ENCODE results near the gene AGMO.

AGMO gene

DNA sequence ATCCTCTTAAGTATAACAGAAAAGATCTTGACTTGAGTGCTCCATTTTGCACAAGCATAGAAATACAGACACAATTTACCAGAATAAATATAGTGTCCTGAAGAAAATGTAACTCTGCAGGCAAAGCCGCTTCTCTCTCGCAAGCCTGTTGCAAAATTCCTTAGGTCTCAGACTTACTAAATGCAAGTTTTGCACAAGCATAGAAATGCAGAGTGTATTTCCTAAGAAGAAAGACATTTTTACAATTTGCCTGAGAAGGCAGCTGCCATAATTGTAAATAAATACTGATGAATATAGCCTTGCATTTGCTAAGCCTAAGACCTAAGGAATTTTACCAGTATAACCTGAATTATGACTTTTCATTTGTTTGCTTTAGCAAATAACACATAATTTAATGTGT is 67.1 kb downstream of the AGMO start:
- DNase-seq = no peak

DNA sequence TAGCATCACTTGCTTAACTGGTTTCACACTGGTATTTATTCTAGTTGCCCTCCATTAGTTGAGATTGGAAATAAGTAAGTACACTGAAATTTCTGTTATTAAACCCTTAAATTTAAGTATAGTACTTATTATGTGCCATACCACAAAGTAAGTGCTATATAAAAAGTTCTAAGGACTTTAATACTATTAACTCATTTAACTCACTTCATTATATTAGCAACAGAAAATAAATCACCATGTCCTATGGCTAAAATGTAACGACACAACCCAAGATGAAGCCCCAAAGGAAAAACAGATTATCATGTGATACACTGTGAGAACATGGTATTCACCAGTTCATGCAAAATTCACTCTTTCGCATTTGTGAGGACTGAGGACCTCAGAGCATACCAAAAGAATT is 70.5 kb downstream of the AGMO start:
- no peak for DNase-seq

DNA sequence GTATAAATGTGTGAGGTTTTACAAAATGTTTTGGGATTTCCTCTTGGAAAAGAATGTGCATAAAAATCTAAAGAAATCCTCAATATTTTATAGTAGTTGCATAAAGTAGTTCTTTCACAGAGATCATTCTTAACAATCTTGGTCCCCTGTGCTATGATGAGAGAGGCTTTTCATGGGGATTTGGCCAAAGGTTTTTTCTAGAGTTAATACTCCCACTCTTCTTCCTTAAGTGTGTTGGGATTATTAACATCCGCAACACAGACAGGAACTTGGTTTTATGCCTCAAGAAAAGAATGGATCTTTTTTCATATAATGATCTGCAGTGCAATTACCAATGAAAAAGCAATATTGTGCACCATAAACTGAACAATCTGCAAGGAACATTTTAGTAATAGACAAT is 71.5 kb downstream of the AGMO start:
- DNase-seq = no peak

DNA sequence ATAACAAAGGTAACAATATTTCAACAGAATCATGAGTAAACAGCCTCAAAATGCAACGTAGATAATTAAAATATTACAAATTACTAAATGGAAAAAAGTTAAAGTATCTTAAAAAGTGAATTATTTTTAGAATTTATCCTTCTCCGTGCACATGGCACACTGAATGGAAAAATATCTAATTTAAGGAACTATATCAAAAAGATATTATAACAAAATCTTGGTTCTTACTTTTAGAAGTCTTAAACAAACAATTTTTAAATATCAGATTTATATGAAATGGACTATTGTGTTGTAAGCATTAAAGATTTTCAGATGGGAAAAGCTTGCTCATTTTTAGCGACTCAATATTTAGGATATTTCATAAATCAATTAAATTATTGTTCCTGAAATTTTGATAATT is 72.0 kb downstream of the AGMO start:
- DNase-seq = no peak

DNA sequence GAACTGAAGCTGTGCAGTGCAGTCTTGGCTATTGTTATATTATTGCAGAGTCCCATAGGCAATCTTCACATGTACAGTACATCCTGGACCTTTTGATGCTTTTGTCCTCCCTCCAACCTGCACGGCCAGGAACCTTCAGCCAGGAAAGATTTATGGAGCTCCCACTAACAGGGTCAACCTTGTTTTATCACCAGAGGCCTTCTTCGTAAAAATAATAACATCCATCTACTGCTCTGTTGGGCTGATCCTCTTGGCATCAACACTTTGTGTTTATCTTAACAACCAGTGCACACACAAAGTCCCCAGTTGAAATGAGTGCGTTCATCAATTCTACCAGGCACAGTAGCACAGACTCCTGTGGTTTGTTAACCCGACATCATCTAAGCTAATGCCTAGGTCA is 72.4 kb downstream of the AGMO start:
- DNase-seq = no peak

DNA sequence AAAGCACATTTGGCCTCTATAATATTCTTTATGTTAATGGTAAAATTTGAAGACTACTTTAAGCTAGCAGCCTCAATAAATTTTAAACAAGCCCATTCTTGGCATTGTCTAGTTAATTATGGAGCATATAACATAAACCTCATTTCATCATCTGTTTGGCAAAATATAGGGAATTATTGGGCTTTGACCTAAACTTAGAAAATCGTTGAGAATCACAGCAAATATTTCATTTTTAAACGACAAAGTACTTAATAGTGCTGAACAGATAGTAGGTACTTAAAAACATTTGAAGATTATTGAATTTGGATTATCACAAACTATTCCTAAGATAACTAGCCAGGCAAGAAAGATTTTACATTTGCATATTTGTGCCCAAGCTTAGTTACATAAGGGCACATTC is 73.4 kb downstream of the AGMO start:
- no peak for DNase-seq

DNA sequence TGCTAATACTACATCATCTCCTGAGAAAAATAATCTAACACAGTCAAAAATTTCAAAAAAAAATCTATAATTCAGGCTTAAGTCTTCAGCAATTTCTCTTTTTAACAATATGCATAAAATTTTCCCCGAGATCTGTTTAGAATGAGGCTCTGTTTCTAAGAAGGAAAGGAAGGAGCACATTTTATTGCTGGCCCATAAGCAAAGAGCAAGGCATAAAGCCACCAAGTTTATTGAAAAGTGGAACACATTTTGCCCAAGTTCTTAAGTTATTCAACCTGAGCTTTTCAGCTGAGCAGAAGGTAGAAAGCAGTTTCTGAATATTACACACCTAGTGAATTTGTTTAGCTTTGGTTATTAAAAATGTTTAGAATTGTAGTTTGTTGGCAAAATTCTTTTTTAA is 73.9 kb downstream of the AGMO start:
- no peak for DNase-seq

DNA sequence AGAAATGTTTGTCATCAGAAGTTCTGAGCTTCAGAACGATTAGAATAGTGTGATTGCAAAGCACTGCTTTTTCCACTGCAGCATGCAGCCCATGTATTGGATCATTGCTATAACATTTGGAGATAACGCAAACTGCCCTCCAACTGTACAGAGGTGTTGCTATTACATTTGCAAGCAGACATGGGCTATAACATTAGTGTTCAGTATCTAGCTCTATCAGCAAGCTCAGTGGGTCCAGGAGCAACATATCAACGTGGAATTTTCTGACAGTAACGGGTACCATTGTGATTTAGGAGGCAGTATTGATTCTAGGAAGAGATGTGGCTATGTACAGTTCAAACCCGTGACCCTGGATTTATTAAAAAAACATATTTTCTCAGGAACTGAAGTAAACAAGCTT is 75.8 kb downstream of the AGMO start:
- DNase-seq = no peak

DNA sequence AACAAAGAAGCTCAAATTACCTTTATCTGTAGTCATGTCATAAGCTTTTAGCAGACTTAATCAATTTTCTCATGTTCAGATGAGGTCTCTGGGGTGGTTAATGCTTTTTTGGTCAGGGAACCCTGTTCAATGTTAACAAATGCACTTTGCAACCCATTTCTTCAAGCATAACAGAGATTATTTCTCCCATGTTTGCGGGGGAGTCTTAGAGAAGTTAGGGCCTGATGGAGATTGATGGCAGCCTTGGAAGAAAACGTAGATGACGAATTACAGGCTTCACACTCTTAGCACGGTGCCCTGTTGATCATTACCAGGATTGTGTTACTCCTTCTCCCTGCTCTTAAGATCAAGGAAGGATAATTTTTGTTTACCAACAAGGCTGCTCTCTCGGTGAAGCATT is 76.4 kb downstream of the AGMO start:
- no peak for DNase-seq

DNA sequence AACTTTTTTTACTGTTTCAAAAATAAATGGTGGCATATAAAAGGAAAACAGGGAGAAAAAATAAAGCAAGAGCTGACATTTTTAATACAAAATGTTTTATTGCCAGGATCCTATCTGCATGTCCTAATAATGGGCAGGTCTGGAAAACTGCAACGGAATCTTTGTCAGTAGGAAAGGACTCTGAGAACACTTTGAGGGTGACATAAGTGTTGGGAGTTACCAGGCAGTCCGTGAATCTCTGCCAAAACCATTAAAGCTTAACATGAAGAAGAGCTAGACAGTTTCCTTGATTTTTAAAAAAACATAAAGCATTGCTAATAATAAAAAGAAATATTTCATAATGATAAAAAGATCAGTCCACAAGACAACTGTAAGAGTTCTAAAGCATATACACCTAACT is 80.7 kb downstream of the AGMO start:
- DNase-seq = no peak

DNA sequence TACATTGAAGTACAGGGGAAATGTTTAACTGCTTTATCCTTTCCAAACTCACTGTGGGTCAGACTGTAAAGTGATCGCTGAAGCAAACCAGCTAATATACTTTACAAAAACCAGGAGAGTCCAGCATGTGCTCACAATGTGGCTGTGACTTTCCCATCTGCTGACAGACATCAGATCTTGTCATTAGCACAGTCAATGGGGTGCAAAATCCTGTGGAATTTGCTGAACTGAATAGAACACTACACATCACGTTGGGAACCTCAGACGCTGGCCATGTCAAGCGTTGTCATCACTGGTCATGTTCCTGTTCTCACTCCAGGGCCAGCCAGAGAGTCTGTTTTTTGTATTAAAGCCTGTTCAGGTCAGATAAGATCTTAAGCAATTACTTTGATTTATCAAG is 83.4 kb downstream of the AGMO start:
- DNase-seq = no peak

DNA sequence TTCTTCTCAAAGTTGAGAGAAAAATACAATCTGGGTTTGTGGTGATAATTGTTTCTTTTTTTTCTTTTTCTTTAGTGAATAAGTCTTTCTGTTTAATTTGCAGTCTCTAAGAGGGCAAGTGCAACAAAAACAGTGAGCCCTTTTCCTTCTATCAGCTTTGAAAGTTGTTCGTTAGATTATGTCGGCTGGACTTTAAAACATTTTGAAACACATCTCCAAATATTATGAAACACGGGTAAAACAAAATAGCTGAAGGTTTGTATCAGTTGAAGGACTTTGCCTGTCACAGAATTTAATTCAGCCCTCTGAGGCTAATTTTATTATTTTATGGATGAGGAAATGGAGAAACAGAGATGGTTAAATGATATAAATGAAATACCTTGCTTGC is 85.3 kb downstream of the AGMO start:
- no peak for DNase-seq

DNA sequence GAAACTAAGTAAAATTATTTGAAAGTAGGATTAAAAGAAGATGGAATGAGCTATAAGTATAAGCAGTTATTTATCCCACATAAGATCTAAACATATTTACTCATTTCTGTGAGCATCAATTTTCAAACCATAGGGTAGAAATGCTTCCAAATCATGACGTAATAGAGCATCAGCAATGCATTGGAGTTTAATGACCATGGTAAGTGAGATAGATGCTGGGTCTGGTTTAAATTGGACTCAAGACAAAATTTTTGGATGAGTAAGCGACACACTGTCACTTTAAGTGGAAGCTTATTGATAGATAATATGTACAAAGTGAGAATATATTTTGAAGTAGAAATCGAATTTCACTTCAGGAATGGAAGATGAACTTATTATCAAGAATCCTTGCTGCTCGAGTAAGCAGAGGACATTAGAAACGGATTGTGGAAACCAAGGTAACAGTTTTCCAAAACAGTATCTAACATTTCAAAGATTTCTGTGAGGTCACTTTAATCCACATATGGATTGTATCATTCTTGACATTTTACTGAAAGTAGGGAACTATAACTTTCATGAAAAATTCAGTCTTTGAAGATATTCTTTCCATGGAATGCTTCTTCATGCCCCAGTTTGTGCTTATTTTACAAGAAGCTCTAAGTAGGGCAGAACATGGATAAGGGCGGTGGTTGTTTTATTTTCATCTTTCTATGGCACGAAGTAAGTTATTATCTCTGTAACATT is 85.8 kb downstream of the AGMO start:
- peak; percentile 21 for DNase-seq

DNA sequence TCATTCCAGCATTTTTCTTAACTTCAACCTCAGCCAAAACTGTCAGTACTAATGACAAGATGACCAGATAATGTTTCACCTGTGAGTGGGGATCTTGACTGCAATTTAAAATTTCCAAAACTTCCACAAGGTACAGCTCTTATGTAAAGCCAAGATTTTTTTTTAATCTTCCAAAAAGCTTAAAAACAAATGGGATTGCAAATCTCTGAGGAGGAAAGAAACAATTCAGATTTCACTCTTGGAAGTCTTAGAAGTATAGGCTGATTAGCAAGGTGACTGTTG is 90.2 kb downstream of the AGMO start:
- DNase-seq = no peak

DNA sequence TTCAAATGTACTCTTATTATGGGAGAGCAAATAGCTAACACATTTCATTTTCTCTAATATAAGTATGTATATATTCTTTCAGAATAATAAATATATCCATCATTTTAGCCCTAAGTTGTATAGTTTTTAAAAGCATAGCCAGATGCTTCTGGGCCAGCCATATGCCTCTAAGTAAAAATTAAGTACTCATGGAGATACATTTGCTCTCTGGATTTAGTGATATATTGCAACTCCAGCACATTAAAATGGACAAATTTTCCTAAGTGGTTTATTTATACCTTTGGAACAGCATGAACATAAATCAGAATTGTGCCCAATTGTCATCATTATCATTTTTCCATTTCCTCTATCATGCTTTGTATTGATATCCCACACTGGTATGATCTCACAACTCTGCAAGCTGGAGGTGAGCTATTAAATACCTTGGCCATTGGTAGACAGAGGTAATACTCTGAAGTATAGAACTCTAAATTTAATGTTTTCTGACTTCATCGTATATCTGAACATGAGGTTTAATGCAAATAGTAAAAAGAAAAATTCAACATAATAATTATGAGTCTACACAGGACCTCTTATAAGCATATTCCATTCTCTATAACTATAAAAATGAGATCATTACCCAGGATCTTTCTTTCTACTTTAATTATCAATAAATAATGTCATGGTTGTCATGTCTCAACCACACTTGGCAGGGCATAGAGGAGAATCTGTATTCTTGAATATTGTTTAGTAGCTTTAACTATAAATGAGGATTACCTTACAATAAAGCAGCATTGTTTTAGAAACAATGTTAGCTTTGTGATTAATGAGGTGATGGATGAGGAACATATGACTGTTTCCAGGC is 90.8 kb downstream of the AGMO start:
- no peak for DNase-seq

DNA sequence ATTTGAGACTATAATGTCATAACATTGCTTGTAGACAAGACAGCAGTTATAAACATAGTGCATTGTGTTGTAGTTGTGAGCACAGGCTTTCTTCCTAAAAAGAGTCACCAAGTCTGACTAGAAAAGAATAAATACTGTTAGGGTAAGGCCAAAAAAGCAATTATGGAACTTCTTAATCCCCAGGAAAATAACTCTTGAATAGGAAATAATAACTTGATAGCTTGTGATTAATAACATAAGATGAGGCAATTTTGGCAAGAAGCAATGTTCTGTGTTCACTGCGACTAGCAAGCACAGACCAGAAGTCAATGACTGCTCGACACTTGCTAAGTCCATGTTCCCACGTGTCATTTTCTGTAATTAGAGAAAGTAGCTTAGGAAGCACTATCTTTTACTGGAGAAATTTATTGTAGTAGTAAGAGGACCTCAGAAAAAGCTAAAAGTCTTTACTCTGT is 97.1 kb downstream of the AGMO start:
- DNase-seq = no peak

DNA sequence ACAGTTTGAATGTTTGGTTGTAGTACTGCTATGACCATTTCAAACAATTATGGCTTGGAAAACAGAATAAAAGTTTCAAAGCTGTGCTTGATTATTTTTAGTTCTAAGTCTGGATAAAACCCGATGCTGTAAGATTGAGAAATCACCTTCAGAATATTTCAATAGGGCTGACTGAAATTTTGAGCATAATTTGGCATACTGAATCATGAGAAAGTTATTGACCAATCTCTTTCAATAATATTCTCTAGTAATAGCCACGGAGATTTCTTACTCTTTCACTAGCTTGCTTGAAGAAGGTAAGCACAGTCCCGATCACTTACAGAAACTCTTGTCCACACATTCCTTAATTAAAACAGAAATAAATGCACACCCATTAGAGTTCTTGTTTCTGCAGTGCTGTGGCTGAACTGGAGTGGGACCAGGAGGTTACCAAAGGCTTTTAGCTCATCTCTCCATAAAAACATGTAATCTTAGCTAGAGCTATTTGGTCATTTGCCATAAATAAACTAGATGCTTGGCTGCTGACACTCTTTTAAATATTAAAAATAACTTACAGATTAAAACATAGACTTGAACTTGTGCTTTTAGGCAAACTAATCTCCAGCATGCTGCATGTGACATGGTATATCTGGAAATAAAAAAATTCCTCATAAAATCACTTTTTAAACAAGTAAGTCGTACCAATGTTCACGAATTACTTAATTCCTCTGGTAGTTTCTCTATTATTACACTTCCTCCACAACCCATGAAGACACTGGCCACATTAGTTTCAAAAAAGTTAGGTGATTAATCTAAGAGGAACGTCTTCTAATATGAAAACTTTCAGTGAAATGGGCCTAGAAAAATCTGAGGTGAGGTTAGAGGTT is 97.8 kb downstream of the AGMO start:
- DNase-seq = peak; percentile 56

DNA sequence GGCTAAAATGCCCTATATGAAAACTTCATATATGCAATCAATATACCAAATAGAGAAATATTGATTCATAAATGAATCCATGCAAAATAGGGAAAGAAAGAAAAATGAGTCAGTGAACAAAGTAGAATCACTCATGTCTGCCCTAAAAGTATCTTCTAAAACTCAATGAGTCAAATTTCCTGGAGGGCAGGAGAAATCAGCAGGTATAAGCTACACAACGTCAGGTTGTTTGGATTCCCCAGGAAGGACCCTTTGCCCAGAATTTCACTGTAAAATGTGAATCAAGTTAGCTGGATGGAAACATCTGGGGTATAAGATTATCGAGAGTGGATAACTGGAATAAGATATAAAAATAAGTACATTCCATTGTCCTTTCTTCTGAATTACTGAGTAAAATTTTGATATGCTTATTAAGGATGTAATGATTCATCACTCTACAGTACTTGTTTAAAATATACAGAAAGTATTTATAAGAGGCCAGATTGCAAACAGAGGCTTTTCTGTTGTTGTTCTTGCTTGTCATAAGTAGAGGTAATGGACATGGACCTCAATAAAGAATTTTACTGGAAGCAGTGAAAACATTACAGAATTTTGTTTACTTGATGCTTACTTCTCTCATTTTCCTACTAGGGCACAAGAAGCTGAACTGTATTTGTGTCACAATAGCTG is 99.0 kb downstream of the AGMO start:
- DNase-seq = no peak

DNA sequence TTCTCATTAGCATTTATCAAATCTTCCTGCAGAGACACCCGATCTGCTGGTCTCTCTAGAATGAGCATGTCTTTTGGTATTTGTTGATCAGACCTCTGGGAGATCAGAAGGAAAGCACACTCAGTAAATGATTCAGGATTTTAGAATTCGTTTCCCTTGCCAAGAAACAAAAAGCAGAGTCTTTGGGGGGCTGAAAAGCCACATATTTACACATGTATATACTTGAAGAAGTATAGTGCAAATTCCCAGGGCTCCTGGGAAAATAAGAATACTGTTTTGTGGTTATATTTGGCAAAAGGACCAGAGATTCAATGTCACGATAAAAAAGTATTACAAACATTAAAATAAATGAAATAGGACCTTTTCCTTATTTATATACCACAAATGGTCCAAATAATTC is 100.2 kb downstream of the AGMO start:
- DNase-seq = peak; percentile 98

DNA sequence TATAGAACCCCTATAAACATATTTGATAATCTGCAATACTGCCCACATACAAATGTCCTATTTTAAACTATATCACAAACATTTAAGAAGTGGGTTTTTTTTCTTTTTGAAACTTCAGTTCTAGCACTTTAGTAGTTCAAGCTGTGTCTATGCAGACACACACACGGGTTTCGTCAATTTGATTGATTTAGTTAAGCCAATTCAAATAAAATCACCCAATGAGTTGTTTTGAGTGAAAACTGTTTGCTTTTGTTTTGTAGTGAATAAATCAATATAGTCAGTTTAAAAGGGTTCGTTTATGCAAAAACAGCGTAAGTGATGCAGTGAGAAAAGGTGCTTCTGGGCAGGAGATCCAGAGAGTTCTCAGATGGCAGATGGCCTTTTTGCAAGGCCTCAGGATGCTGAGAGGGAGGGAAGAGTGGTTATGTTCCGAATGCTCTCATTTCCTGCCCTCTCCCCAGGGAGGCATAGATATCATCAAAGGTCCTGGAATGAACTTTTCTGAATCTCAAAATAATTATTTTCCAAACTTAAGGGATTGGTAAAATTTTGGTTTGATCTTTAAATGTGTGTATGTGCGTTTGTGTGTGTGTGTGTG is 102.7 kb downstream of the AGMO start:
- peak; percentile 65 for DNase-seq

DNA sequence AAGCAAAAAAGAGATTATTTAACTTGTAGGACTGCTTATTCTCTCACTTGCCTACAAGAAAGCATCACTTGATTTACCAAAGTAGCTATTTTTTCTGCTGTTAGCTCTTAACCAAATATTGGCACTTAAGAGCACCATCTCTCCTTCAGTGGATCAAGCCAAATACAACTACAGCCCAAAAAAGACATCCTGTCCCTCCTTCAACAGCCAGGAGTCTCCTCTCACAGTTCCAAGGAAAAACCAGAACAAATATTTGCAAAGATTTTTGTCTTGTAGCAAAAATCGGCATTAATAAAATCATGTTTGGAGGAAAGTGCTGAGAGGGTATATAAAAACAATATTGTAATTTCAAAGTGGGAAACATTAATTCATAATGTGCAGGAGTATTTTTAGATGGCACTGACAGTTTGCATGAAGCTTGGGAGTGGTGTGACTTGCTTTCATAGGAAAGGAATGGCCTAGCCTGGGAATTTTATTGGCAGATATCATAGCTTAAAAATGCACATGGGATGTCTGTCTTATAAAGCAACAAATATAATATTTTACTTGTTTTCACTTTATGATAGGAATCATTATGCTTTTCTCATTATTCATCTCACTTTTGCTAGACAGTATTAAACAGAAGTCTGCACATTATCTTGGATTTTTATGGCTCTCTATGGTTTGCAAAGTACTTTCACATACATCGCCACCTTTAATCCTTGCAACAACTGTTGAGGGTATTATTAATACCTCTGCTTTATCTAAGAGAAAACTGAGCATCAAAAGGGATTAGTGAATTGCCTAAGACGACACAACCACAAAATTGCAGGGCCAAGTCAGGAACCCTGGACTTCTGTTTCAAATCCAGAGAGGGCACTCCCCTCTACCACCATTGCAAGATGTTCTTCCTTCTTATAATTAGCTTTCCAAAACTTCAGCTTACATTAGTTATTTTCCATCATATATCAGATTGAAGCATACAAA is 103.5 kb downstream of the AGMO start:
- DNase-seq = peak; percentile 30

DNA sequence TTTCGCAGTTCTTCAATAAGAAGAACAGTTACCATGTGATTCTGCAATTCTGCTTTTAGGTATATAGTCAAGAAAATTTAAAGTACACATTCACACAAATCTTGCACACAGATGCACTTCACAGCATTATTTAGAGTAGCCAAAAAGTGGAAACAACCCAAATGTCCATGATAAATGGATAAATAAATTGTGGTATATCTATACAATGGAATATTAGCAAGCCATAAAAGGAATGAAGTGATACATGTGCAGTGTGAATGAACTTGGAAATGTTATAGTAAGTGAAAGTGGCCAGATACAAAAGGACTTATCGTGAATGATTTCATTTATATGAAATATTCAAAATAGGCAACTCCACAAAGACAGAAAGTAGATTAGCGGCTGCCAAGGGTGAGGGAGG is 109.1 kb downstream of the AGMO start:
- DNase-seq = no peak

Data from fibroblast of upper back skin (primary cell).